Omental fat pad (tissue), 4 donors: ENCODE results near the gene RASGRF1. TPM values are rescaled to one million over a fixed set of nuclear protein-coding genes. Genes with fewer than 3 reads are reported as not detected.

Experiments
- ATAC-seq: fragments of 150-250 bp; one replicate; pipeline ENCODE4 v1.9.1; 2016; ENCODE audit warnings: mild to moderate bottlenecking, moderate library complexity; ENCODE audit not compliant: low FRiP score
- DNase-seq: peaks from one replicate; pipeline ENCODE4 v3.0.0-alpha.2; 2019; ENCODE audit warnings: low spot score
- total RNA-seq, 4 donors: library from RNA; depleted of rRNA; stranded (reverse); fragments of >200 nt; gene quantifications; one replicate each; pipeline ENCODE4 v1.1.0, GENCODE V29; 2016
- TF ChIP-seq, protein P1 (sequence below), 3 donors: fragments of 450-650 bp; IDR thresholded peaks; one replicate each; pipeline ENCODE4 v1.5.1; 2016 to 2017; ENCODE audit warnings: antibody characterized with exemption in 3 of 3, mild to moderate bottlenecking in 3 of 3, moderate library complexity in 2 of 3

The RASGRF1 gene
- total RNA-seq, 4 donors from 2014 or later = 0.13 to 0.32 (median 0.24) TPM; not detected in 1

GRCh38 chr15:79101866-79102581, 11.4 kb upstream of the RASGRF1 start:
- TF ChIP-seq, protein P1, sequence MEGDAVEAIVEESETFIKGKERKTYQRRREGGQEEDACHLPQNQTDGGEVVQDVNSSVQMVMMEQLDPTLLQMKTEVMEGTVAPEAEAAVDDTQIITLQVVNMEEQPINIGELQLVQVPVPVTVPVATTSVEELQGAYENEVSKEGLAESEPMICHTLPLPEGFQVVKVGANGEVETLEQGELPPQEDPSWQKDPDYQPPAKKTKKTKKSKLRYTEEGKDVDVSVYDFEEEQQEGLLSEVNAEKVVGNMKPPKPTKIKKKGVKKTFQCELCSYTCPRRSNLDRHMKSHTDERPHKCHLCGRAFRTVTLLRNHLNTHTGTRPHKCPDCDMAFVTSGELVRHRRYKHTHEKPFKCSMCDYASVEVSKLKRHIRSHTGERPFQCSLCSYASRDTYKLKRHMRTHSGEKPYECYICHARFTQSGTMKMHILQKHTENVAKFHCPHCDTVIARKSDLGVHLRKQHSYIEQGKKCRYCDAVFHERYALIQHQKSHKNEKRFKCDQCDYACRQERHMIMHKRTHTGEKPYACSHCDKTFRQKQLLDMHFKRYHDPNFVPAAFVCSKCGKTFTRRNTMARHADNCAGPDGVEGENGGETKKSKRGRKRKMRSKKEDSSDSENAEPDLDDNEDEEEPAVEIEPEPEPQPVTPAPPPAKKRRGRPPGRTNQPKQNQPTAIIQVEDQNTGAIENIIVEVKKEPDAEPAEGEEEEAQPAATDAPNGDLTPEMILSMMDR (IDR thresholded peaks at IDR 0.05) = no peak
- ATAC-seq = no peak
- no peak for DNase-seq

DNA sequence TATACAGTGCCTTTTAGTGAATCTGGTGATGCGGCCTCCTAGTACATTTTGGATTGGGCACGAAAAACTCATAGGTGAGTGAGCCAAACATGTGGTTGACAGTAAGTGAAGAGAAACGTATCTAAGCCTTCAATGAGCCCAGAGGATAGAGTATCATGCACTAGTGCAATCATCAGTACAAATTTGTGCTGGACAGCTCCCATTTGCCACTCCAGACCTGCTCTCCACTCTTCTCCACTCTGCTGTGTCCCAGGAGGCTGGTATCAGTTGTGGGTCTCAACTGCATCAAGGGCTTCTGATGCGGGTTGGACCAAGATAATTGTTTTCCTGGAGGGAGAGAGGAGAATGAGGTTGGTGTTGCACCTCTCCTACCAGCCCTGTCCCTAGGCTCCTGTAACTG, 9.1 kb upstream of the RASGRF1 start:
- TF ChIP-seq, protein P1 (IDR thresholded peaks at IDR 0.05) = no peak
- no peak for DNase-seq
- ATAC-seq = no peak

DNA sequence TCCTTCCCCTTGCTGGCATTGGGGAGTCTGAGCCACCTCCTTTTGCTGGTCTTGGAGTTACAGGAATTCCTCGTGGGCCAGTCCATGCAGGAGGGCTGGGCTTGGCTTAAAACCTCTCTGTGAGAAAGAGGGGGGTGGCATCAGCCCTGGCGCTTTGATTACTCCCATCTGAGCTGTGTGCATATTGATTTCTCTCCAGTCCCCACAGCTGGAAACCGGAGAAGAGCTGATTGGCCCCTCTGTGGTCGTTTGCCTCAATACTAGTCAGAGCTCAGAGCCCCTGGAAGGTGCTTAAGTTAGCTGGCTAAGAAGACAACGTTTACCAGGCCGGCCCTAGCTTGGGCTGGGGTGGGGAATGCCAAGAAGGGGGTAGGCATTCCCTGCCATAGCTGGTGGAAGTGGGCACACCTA, 4.0 kb upstream of the RASGRF1 start:
- no peak for DNase-seq
- no peak for ATAC-seq

GRCh38 chr15:79093352-79093935, 2.9 kb upstream of the RASGRF1 start:
- TF ChIP-seq, protein P1 (IDR thresholded peaks at IDR 0.05) = no peak
- DNase-seq (no peak), ATAC-seq (no peak)

More for the DNA sequence above, 4.0 kb upstream of the RASGRF1 start:
- TF ChIP-seq, protein P1 (IDR thresholded peaks at IDR 0.05) = no peak

DNA sequence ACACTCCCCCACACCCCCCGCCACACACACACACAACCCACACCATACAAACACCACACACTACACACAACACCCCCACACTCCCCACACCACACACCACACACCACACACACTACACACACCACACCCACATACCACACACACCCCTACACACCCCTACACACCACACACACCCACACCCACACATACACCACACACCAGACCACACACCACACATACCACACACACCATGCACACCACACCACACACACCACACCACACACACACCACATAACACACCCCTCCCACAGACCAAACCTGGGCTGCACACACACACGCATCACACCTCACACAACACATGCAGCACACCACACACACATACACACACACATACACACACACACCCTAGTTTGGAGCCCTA, 1.8 kb upstream of the RASGRF1 start:
- ATAC-seq (no peak), DNase-seq (no peak)
- TF ChIP-seq, protein P1 (IDR thresholded peaks at IDR 0.05) = no peak

DNA sequence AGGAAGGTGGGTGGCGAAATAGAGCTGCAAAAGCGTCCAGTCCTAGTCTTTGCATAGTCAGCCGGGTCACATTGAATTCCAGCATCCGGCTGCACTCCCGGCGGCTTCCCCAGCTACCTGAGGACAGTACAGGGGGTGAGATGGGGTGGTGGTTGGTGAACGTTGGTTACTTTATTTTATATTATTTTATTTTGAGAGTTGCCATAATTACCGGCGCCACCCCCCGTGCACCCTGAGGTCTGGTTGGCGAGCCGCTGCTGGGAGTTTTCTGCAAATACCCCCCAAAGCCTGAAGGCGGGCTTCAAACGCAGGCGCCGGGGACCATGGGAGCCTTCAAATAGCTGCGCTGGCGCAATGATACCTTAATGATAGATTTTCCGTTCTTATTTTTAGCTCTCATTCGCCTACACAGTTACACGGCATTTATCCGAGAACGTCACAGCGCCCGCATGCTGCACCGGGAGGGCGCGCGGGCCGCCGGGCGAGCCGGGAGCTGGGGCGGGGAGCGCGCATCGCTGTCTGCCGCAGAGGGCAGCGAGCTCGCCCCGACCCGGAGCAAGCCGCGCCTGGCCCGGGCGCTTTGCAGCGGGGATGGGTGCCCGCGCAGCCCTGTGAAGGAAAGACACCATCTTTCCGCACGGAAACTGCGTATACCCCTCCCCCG, 756 bp upstream of the RASGRF1 start:
- ATAC-seq = no peak
- TF ChIP-seq, protein P1 (IDR thresholded peaks at IDR 0.05) = no peak
- DNase-seq = no peak
